Measurements from ENCODE around the gene GABPA. TPM values are rescaled to one million over a fixed set of nuclear protein-coding genes. Genes with fewer than 3 reads are reported as not detected.

The GABPA gene
- total RNA-seq, 2 donors from 2014 or later = 23.5 to 23.6 TPM

DNA sequence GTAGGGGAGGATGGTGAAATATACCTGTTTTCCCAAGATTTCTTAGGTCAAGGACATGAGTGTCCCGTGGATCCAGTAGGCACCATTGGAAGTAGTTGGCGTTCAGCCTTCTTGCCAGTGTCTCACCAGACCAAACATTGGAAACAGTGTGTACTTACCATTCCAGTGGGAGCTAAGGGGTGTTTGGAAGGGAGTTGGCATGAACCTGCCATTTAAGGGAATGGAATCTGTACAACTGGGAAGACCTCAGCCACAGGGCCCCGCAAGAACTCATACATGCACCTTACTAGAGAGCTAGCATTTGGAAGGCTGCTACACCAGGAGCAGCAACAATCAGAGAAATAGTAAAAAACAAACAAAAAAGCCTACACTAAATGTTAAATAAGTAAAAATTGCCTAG is 12.8 kb upstream of the GABPA start:
- ATAC-seq = no peak
- no peak overlapping the region for H3K27ac Mint-ChIP-seq
- no peaks in the 10 kb centered on the region for H3K9me3 Mint-ChIP-seq
- no peaks in the 10 kb centered on the region for H3K27me3 Mint-ChIP-seq
- H3K4me1 Mint-ChIP-seq (ENCODE audit: low read depth in 2 of 2) = peaks cover 0 to 5% of the 10 kb centered on the region in 2 donors
- no peak overlapping the region for H3K4me3 Mint-ChIP-seq
- H3K36me3 Mint-ChIP-seq = peaks cover 31% of the 10 kb centered on the region
- DNase-seq (ENCODE audit: low spot score) = no peak

DNA sequence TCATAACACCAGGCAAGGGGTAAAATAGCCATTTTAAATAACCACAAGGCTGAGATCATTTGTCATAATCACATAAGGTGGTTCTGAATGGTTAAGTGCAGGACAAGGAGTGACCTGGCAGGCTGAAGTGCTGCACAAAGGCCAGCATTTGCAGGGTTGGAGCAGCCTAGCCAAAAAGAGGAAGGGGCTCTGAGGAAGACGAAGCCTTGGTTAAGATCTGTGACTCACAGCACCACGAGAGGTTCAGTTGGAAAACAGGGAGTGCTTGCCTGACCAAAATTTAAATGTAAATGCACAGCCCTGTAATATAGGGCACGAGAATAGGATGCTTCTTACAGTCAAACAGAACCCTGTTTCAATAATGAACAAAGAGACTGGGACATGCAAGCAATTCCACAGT is 12.1 kb upstream of the GABPA start:
- H3K27ac Mint-ChIP-seq = no peak overlapping the region
- H3K27me3 Mint-ChIP-seq = no peaks in the 10 kb centered on the region
- ATAC-seq (no peak), DNase-seq (ENCODE audit: low spot score) (no peak)
- peaks cover 0 to 5% of the 10 kb centered on the region in 2 donors for H3K4me1 Mint-ChIP-seq (ENCODE audit: low read depth in 2 of 2)
- H3K4me3 Mint-ChIP-seq = no peak overlapping the region
- H3K36me3 Mint-ChIP-seq = peaks cover 32% of the 10 kb centered on the region
- no peaks in the 10 kb centered on the region for H3K9me3 Mint-ChIP-seq

DNA sequence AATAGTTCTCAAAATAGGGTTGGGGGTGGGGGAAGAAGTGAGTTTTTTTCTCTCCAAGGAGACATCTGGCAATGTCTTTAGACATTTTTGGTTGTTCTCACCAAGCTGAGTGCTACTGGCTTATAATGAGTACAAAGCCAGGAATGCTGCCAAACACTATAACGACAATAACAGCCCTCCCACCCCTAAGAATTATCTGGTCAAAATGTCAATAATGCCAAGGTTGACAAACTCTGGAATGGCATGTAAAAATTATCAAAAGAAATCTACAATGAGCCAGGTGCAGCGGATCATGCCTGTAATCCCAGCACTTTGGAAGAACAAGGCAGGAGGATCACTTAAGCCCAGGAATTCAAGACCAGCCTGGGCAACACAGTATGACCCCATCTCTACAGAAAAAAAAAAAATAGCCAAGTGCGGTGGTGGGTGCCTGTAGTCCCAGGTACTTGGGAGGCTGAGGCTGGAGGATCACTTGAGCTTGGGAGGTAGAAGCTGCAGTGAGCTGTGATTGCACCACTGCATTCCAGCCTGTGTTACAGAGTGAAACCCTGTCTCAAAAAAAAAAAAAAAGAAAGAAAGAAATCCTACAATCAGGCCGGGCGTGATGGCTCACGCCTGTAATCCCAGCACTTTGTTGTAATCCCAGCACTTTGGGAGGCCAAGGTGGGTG is 2.5 kb upstream of the GABPA start:
- Mint-ChIP-seq H3K27me3 (no peaks in the 10 kb centered on the region), H3K4me3 (no peak overlapping the region), H3K27ac (no peak overlapping the region), H3K4me1 (ENCODE audit: low read depth in 2 of 2) (peaks cover 34 to 39% of the 10 kb centered on the region in 2 donors), H3K36me3 (peaks cover 37% of the 10 kb centered on the region), H3K9me3 (no peaks in the 10 kb centered on the region)
- ATAC-seq (no peak), DNase-seq (ENCODE audit: low spot score) (no peak)

DNA sequence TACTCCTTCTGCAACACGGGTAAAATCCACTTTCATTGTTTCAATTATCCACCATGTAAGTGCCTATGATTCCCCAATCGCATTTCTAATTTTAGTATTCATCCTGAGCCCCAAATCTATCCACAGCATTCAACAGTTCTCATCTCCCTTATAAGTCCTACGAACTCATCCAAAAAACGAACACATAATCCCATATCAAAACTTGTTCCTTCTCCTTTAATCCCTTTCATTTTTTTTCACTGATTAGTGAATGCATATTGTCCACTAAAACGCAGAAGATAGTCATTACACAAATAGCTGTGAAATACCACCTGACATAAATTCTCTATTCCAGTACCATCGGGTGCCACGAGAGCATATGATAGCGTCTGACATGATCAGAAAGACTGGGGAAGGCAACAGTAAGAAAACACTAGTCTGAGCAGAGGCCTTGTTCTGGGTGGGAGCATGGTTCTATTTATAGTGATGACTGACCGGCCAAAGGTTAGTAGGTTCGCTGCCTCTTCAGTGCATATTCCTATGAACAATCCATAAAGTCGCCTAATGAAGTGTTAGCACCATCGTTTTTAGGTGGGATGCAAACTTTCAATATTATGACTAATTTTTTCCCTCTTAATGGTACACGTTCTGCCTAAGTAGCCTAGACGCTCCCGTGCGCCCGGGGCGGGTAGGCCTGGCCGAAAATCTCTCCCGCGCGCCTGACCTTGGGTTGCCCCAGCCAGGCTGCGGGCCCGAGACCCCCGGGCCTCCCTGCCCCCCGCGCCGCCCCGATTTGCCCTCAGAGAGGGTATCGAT is 716 bp upstream of the GABPA start:
- no peak for ATAC-seq
- H3K4me3 Mint-ChIP-seq = peak overlapping the region; percentile 100
- peaks cover 32 to 39% of the 10 kb centered on the region in 2 donors for H3K4me1 Mint-ChIP-seq (ENCODE audit: low read depth in 2 of 2)

DNA sequence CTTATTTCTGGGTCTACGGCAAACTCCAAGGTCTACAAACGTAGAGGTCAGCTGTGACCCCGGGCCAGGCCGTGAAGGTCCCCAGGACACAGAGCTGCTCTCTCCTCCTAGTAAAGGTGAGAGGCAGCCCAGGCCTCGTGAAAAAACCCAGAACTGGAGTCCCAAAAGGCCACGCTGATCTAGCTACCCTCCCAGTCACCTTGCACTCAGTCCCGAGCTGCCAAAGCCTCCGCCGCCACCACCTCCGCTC is 193 bp upstream of the GABPA start:
- Mint-ChIP-seq H3K4me1 (ENCODE audit: low read depth in 2 of 2) (peaks cover 32 to 42% of the 10 kb centered on the region in 2 donors), H3K27me3 (no peaks in the 10 kb centered on the region), H3K36me3 (peaks cover 25% of the 10 kb centered on the region), H3K4me3 (peak overlapping the region; percentile 100), H3K9me3 (no peaks in the 10 kb centered on the region), H3K27ac (peak overlapping the region; percentile 99 to 100)
- ATAC-seq (no peak), DNase-seq (ENCODE audit: low spot score) (no peak)

More for the DNA sequence above, 716 bp upstream of the GABPA start:
- DNase-seq (ENCODE audit: low spot score) = no peak
- Mint-ChIP-seq H3K27me3 (no peaks in the 10 kb centered on the region), H3K9me3 (no peaks in the 10 kb centered on the region), H3K27ac (peak overlapping the region; percentile 99 to 100), H3K36me3 (peaks cover 25% of the 10 kb centered on the region)

DNA sequence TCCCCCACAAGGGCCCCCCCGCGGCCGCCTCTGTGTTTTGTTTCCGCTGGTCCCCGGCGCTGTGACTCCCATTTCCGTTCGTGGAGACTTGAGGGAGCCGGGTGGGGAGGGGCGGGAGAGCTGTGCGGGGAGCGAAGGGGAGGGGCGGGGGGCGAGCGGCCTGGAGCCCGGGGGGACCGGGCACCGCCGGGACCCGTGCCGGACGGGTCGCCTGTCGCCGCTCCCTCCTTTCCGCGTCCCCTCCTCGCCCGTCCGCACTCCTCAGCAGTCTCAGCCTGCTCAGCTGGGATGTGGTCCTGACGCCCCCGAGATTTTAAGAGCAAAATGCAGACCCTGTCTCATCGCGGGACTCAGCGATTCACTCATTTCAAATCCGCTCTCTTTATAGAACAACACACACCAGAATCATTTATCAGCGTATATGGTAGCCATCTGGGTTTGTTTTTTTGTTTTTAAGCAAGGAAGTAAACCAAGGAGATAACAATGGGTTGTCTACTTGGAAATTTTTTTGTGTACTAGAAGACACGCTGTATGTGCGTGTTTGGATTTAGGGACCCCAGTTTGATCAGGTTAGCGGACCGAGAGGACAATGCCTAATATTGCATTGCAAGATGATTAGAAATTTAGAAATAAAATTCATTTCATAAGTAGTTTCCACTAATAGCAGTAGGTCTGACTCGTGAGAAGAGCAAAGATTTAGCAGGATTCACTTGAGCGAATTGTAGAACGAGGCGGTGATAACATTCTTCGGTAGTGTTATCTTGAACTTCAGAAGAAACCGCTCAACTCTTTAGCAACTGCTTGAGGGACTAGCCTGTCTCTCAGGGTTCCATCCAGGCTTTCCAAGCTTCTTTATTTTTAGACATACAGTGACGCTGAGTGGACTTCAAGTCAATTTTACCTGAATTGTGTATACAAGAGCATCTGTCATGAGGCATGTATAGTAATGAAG is 1.1 kb downstream of the GABPA start:
- Mint-ChIP-seq H3K9me3 (no peaks in the 10 kb centered on the region), H3K4me3 (peak overlapping the region; percentile 100), H3K27me3 (no peaks in the 10 kb centered on the region), H3K4me1 (ENCODE audit: low read depth in 2 of 2) (peaks cover 32 to 42% of the 10 kb centered on the region in 2 donors), H3K36me3 (peaks cover 25% of the 10 kb centered on the region), H3K27ac (peak overlapping the region; percentile 99 to 100)
- DNase-seq (ENCODE audit: low spot score) (no peak), ATAC-seq (no peak)

DNA sequence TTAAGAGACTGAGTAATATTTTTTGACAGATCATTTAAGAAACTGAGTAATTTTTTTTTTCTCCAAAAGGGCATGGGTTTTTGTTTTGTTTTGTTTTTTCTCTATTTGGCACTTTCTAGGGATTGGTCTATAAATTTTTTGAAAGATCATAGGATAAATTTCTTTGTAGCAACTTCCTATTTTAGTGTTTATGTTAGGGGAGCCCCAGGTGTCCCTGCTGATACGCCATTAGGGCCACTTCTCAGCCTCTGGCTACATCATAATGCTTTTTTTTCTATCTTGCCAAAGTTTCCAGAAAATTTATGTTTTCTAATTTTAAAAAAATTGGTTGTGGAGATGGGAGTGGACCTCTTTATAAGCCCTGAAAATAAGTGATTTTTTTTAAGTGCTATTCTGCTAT is 2.6 kb downstream of the GABPA start:
- ATAC-seq = no peak
- peaks cover 32 to 43% of the 10 kb centered on the region in 2 donors for H3K4me1 Mint-ChIP-seq (ENCODE audit: low read depth in 2 of 2)
- peaks cover 25% of the 10 kb centered on the region for H3K36me3 Mint-ChIP-seq
- no peaks in the 10 kb centered on the region for H3K9me3 Mint-ChIP-seq
- H3K27ac Mint-ChIP-seq = no peak overlapping the region
- H3K27me3 Mint-ChIP-seq = no peaks in the 10 kb centered on the region
- no peak for DNase-seq (ENCODE audit: low spot score)
- no peak overlapping the region for H3K4me3 Mint-ChIP-seq

DNA sequence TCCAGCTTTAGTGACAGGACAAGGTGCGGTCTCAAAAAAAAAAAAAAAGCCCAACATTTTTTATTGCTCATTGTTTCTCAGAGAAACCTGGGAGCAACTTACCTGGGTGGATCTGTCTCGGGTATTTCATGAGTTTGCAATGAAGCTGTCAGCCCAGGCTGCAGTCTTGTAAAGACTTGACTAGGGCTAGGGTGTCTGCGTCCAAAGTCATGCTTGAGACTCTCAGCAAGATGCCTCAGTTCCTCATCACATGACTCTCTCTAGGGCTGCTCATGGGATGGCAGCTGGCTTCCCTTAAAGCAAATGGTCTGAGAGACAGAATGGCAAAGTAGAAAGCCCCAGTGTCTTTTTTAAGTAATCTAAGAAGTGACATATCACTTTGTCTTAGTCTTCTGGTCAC is 8.1 kb downstream of the GABPA start:
- DNase-seq (ENCODE audit: low spot score) (no peak), ATAC-seq (no peak)
- no peak overlapping the region for H3K4me3 Mint-ChIP-seq
- H3K27ac Mint-ChIP-seq = no peak overlapping the region
- peaks cover 4% of the 10 kb centered on the region for H3K36me3 Mint-ChIP-seq
- H3K4me1 Mint-ChIP-seq (ENCODE audit: low read depth in 2 of 2) = peaks cover 0 to 19% of the 10 kb centered on the region in 2 donors
- no peaks in the 10 kb centered on the region for H3K27me3 Mint-ChIP-seq
- H3K9me3 Mint-ChIP-seq = no peaks in the 10 kb centered on the region

DNA sequence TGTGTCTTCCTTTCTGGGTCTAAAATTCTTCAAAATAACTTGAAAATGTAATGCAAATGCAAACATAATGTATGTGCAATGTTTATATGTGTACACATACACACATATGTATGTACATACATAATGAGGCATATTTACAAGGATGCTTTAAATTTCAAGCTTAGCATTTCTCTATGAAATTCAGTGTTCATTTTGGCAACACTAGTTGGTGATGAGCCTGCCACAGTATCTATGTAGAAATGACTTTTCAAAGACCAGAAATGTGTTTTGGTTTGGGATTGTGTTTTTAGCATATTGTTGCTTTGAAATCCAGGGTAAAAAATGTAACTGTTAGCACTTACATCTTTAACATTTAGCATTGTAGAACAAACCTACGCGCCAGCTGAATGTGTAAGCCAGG is 10.1 kb downstream of the GABPA start:
- H3K9me3 Mint-ChIP-seq = no peaks in the 10 kb centered on the region
- no peak overlapping the region for H3K27ac Mint-ChIP-seq
- H3K4me3 Mint-ChIP-seq = no peak overlapping the region
- peaks cover 4% of the 10 kb centered on the region for H3K36me3 Mint-ChIP-seq
- ATAC-seq (no peak), DNase-seq (ENCODE audit: low spot score) (no peak)
- H3K27me3 Mint-ChIP-seq = no peaks in the 10 kb centered on the region
- peaks cover 0 to 6% of the 10 kb centered on the region in 2 donors for H3K4me1 Mint-ChIP-seq (ENCODE audit: low read depth in 2 of 2)

DNA sequence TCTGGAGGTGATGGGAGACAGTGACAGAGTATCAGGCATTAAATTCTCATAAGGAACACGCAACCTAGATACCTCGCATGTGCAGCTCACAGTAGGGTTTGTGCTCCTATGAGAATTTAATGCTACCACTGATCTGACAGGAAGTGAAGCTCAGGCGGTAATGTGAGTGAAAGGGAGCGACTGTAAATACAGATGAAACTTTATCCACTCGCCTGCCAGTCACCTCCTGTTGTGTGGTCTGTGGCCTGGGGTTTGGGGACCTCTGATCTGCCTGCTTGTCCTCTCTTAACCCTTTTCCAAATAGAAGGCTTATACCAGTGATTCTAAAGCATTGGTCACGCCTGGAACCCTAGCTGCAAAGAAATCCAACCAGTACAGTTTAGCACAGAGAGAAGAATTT is 15.3 kb downstream of the GABPA start:
- H3K36me3 Mint-ChIP-seq = peaks cover 17% of the 10 kb centered on the region
- no peaks in the 10 kb centered on the region for H3K9me3 Mint-ChIP-seq
- no peaks in the 10 kb centered on the region for H3K27me3 Mint-ChIP-seq
- DNase-seq (ENCODE audit: low spot score) (no peak), ATAC-seq (peak; percentile 59 to 61)
- peak overlapping the region; percentile 19 to 81 for H3K27ac Mint-ChIP-seq
- H3K4me1 Mint-ChIP-seq (ENCODE audit: low read depth in 2 of 2) = peaks cover 6 to 8% of the 10 kb centered on the region in 2 donors
- no peak overlapping the region for H3K4me3 Mint-ChIP-seq

DNA sequence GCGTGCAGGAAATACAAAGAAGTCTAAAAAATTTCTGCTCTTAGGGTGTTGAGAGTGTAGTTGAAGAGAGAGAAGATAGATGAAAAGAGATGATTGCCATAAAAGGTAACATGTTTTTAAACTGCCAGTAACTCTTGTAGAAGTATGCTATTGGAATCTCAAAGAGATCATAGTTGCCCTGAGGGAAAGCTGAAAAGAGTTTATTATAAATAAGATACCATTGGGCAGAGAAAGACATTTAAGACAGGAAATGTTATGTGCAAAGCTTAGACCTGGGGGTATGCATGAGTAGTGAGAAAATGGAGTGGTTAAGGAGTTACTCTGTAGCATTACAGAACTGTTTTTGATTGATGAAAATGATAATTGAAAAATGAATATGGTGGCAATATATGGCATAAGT is 17.6 kb downstream of the GABPA start:
- DNase-seq (ENCODE audit: low spot score) = no peak
- Mint-ChIP-seq H3K36me3 (peaks cover 17% of the 10 kb centered on the region), H3K4me3 (no peak overlapping the region), H3K4me1 (ENCODE audit: low read depth in 2 of 2) (peaks cover 22 to 28% of the 10 kb centered on the region in 2 donors), H3K27ac (no peak overlapping the region), H3K27me3 (no peaks in the 10 kb centered on the region), H3K9me3 (no peaks in the 10 kb centered on the region)
- no peak for ATAC-seq

DNA sequence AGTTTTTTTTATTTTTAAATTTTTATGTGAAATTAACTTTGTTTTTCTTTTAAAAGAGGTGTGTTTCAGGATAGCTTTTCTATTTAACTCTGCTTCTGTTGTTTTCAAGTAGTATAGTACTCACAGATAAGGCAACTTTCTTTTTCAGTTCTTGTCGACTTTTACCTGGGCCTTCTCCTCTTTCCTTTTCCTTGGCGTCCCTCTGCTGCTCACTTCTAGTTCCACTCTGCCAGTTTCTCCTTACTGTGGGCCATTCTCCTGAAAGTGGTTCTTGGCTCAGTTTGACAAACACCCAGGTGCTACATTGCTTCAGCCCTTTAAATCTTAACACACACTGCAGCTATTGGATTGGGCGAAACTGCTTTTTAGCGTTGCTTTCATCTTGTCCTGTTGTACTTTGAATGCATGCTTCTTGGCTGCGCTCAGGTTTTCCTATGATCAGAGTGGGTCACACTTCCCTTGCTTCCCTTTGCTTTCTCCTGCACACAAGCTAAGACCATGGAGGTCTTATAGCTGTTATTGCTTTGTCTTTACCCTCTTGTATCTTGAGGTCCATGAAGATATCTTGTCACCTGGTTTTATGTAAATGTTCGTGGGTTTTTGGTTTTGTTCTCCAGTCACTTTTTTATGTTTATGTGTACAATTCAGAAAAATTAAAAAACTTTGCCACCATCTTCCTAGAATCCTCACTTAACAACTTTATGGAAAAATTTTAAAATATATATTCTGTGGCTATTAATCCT is 21.6 kb downstream of the GABPA start:
- Mint-ChIP-seq H3K36me3 (peaks cover 29% of the 10 kb centered on the region), H3K9me3 (no peaks in the 10 kb centered on the region), H3K27me3 (no peaks in the 10 kb centered on the region), H3K27ac (peak overlapping the region; percentile 0 to 52), H3K4me1 (ENCODE audit: low read depth in 2 of 2) (peaks cover 33 to 43% of the 10 kb centered on the region in 2 donors), H3K4me3 (peak overlapping the region; percentile 6)
- DNase-seq (ENCODE audit: low spot score) = no peak
- ATAC-seq = peak in 1 of 2 donors; percentile 6

DNA sequence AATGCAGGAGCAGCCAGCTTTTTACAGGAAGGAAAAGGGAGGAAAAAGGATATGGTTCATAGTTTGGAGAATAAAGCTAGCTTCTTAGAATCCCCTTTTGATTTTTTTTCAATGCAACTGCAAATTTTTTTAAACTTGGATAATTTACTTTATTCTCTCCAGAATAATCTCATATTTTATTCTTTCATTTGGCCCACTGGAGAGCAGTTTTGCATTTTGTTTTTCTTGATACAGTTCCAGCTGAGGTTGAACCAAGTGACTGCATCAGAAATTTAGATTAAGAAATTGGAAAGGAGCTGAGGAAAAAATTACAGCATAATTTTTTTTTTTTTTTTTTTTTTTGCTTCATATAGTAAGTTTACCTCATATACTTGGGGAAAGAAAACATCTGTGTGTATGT is 22.8 kb downstream of the GABPA start:
- H3K27me3 Mint-ChIP-seq = no peaks in the 10 kb centered on the region
- no peak overlapping the region for H3K4me3 Mint-ChIP-seq
- peaks cover 33 to 43% of the 10 kb centered on the region in 2 donors for H3K4me1 Mint-ChIP-seq (ENCODE audit: low read depth in 2 of 2)
- peaks cover 25% of the 10 kb centered on the region for H3K36me3 Mint-ChIP-seq
- peak overlapping the region in 1 of 2 donors; percentile 52 for H3K27ac Mint-ChIP-seq
- H3K9me3 Mint-ChIP-seq = no peaks in the 10 kb centered on the region
- no peak for DNase-seq (ENCODE audit: low spot score)
- no peak for ATAC-seq
